ENCODE results near the gene ARRDC2. TPM values are rescaled to one million over a fixed set of nuclear protein-coding genes. Genes with fewer than 3 reads are reported as not detected.

ARRDC2 gene
- polyA plus RNA-seq = 10 to 100 TPM; 31.4 to 39.2 (median 38.6) TPM

DNA sequence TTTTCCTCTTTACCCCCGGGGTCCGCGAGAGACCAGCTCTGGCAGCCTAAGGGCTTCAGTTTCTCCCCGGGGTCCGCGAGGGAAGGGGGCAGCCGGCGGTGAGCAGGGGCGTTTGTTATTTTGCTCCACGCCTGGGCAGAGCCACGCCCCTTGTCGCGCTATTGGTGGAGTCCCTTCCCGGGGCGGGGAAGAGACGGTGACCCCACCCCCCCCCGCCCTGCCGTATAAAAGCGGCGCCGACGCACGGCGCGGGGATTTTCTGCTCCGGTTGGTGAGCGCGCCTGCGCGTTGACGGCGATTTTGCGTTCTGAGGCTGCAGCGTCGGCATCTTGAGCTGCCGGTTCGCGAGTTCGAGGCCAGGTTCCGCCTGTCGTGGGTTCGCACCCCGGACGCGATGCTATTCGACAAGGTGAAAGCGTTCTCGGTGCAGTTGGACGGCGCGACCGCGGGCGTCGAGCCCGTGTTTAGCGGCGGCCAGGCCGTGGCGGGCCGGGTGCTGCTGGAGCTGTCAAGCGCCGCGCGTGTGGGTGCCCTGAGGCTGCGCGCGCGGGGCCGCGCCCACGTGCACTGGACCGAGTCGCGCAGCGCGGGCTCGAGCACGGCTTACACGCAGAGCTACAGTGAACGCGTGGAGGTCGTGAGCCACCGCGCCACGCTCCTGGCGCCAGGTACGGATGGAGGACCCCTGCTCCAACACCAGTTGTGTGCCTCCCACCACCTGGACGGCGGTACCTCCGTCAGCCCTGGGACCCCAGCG is at the start of gene ARRDC2:
Gene ARRDC2 (plus strand): TSS at position 254 of the 757 bp plus-strand sequence. CDS start 141 bp downstream, at position 395.
- Mint-ChIP-seq H3K4me1 (peaks cover 22 to 25% of the 10 kb centered on the region in 2 donors), H3K4me3 (peak within 1 kb of the TSS; percentile 89 to 91 (median 90)), H3K27me3 (ENCODE audit: low read depth in 3 of 3) (peaks cover 5 to 20% (median 9%) of the 10 kb centered on the region in 3 donors), H3K36me3 (peaks cover under 1 to 13% (median 4%) of the 10 kb centered on the region in 3 donors), H3K27ac (peak within 1 kb of the TSS; percentile 81 to 99 (median 96)), H3K9me3 (no peaks in the 10 kb centered on the region)
- DNase-seq = peak; percentile 81 to 88 (median 88)

DNA sequence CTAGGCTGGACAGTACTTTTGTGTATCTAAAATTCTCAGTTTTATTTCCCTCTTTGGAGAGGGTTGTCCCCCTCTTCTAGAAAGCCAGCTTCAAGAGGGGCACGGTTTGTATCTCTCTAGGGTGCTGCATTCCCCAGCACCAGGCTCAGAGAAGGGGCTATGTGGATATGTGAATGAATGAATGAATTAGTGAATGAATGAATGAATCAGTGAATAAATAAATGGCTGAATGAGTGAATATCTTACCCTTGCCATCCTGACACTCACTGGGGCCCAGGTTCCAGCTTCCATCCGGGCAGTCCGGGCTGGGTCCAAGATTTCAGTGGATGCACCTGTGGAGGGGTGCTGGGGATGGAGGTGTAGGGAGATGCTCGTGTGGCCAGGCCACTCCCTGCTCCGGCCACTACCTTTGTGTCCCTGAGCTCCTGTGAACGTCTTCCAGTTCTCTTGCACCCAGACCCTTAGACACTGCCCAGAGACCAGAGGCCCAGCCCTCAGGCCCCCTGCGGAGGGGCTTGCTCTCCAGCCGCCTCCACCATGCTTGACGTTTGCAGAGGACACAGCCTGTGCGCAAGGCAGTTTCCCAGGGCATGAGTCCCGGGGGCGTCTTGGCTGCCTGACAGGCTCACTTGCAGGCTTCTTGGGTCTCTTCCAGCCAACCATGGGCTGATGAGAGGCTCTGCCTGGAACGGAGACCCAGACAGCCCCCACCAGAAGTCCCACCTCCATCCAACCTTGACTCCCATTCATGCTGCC is 43.9 kb upstream of the ARRDC2 start:
- no peaks in the 10 kb centered on the region for H3K36me3 Mint-ChIP-seq
- H3K27me3 Mint-ChIP-seq (ENCODE audit: low read depth in 3 of 3) = peaks cover 6 to 11% (median 6%) of the 10 kb centered on the region in 3 donors
- H3K4me3 Mint-ChIP-seq = no peak overlapping the region
- DNase-seq = no peak
- no peak overlapping the region for H3K27ac Mint-ChIP-seq
- no peaks in the 10 kb centered on the region for H3K9me3 Mint-ChIP-seq
- peaks cover 0 to 4% of the 10 kb centered on the region in 2 donors for H3K4me1 Mint-ChIP-seq

DNA sequence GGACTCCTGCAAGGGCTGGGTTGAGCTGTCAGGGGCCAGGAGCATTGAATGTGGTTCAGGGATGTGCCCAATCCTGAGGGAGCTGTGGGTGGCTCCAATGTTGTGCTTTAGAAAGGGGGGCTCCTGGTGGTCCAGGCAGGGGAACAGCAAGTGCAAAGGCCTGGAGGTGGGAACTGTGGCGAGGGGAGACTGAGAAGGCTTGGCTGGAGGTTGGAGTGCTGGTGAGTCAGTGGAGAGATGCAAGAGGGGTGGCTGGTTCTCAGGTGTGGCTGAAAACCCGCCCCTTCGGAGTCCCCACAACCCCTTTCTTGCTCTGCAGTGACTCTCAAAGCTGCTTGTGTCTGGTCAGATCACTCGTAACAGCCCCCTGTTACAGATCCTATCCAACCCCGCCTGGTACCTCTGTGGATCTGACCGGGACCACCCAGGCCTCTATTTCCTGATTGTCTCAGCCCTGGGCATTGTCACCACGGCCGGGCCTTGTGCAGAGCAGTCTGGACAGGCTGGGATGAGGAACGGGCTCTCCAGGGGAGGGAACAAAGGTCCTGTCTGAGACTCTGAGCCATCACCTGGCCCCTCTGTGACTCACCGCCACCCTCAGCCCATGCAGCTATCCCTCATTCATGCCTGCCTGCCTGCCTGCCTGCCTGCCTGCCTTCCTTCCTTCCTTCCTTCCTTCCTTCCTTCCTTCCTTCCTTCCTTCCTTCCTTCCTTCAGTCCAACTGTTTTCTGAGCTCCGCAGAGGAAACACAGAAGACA is 42.4 kb upstream of the ARRDC2 start:
- H3K4me1 Mint-ChIP-seq = peaks cover 0 to 4% of the 10 kb centered on the region in 2 donors
- DNase-seq = no peak
- H3K9me3 Mint-ChIP-seq = no peaks in the 10 kb centered on the region
- H3K4me3 Mint-ChIP-seq = peak overlapping the region in 1 of 5 donors; percentile 52
- H3K27me3 Mint-ChIP-seq (ENCODE audit: low read depth in 3 of 3) = peaks cover 6 to 11% (median 6%) of the 10 kb centered on the region in 3 donors
- no peaks in the 10 kb centered on the region for H3K36me3 Mint-ChIP-seq
- no peak overlapping the region for H3K27ac Mint-ChIP-seq

DNA sequence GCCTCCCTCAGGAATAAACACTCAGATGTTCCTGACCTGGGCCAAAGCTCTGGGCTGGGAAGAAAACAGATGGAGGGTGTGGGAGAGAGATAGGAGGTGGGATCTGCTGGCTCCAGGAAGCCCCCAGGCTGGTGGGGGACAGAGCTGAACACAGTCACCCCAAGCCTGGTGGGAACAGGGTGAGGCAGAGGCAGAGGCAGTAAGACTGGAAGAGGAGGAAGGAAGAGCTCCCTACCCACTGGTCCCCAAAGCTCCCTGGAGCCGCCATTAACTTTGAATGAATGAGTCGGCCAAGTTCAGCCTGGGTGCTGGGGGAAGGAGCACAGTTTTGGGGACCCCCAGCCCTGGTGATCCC is 41.9 kb upstream of the ARRDC2 start:
- H3K27ac Mint-ChIP-seq = no peak overlapping the region
- H3K27me3 Mint-ChIP-seq (ENCODE audit: low read depth in 3 of 3) = peaks cover 6 to 13% (median 6%) of the 10 kb centered on the region in 3 donors
- H3K9me3 Mint-ChIP-seq = no peaks in the 10 kb centered on the region
- peak overlapping the region in 1 of 5 donors; percentile 52 for H3K4me3 Mint-ChIP-seq
- peaks cover 0 to 4% of the 10 kb centered on the region in 2 donors for H3K4me1 Mint-ChIP-seq
- DNase-seq = no peak
- no peaks in the 10 kb centered on the region for H3K36me3 Mint-ChIP-seq

DNA sequence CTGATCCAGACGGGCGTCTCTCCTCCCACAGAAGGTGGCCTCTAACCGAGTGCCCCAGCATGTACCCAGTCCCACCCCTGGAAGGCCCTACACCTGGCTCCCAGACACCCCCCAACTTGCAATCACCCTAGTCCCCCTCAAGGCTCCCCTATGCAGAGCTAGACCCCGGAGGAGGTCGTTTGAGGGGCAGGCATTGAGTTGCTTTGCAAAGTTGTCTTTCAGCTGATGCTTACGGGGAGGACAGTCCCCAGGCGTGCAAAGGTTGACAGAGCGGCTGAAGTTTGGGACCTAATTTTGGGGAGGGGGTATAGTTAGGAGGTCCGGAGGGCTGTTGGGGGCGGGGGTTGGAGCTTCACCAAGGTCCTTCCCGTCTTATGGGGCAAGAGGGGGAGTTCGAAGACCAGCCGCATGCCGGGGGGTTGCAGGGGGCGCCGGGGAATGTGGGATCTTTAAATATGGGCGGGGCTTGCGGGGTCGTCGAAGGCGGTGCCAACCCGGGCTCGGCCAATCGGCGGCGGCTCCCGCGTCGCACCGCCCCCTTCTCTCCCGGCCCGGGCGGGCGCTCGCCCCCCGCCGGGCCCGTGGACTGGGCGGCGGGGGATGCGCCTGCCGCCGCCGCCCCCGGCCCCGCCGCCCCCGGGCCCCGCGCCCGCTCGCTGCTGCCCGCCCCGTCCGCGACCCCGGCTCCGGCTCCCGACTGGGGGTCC is 41.3 kb upstream of the ARRDC2 start, which contains the start of gene KCNN1:
Gene KCNN1 (plus strand): TSS at position 558 of the 707 bp plus-strand sequence. CDS start 6,782 bp downstream, outside the sequence.
- H3K27ac Mint-ChIP-seq = no peak within 1 kb of the TSS
- no peaks in the 10 kb centered on the region for H3K9me3 Mint-ChIP-seq
- no peaks in the 10 kb centered on the region for H3K36me3 Mint-ChIP-seq
- H3K4me3 Mint-ChIP-seq = peak within 1 kb of the TSS in 3 of 5 donors; percentile 59 to 72 (median 65)
- H3K27me3 Mint-ChIP-seq (ENCODE audit: low read depth in 3 of 3) = peaks cover 6 to 13% (median 6%) of the 10 kb centered on the region in 3 donors
- H3K4me1 Mint-ChIP-seq = peaks cover 0 to 4% of the 10 kb centered on the region in 2 donors
- no peak for DNase-seq

DNA sequence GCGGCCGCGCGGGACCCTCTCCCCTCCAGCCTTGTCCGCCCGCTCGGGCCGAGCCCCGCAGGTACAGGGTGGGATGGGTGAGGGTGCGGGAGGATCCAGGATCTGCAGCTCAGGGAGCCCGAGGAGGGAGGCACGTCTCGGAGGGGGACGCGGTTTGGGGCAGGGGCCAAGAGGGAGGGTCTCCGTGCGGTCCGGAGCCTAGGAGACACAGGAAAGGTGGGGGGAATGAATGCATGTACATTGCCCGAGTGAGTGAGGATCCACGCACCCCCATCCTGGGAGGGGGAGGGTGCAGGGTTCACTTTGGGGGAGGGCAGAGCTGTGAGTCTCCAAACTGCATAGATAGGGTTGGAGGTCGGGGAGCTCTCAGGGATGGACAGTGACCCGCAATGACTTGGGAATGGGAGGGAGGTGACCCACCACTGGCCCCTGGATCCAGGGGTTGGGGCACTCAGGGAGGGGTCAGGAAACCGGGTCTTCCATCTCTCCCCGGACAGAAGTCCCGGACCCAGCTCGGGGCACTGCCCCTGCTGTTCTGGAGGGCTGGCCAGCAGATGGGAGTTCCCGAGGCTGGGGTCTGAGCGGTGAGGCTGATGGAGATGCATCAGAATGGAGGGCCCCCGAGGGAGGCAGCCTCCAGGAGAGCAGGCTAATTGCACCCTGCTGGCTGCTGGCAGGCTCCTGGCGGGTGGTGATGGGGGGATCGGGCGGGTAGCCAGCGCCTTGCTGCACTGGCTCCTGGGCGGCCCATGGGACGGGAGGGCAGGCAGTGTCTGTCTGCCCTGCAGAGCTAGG is 40.5 kb upstream of the ARRDC2 start:
- Mint-ChIP-seq H3K27me3 (ENCODE audit: low read depth in 3 of 3) (peaks cover 6 to 13% (median 6%) of the 10 kb centered on the region in 3 donors), H3K4me3 (peak overlapping the region in 3 of 5 donors; percentile 29 to 72 (median 59)), H3K9me3 (no peaks in the 10 kb centered on the region), H3K36me3 (no peaks in the 10 kb centered on the region), H3K4me1 (peaks cover 0 to 4% of the 10 kb centered on the region in 2 donors), H3K27ac (no peak overlapping the region)
- no peak for DNase-seq

DNA sequence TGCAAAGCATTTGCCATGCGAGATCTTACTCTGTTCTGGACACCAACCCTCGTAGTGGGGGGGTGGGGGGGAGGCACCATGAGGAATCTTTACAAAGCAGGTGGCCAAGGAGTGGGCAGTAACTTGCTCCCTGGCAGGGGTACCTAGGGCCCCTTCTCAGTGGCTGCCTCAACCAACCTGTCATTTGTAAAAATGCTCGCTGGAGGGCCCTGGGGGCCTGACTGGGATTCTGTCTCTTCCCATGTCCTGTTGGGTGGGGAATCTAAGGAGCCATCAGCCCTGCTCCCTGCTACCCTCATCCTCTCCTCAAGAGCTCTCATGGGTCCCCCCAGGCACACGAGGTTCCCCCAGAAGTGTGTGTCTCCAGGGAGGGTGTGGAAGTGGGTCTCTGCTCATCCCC is 39.6 kb upstream of the ARRDC2 start:
- Mint-ChIP-seq H3K27ac (no peak overlapping the region), H3K9me3 (no peaks in the 10 kb centered on the region), H3K27me3 (ENCODE audit: low read depth in 3 of 3) (peaks cover 6 to 14% (median 9%) of the 10 kb centered on the region in 3 donors), H3K4me1 (peaks cover 0 to 4% of the 10 kb centered on the region in 2 donors), H3K36me3 (no peaks in the 10 kb centered on the region), H3K4me3 (no peak overlapping the region)
- no peak for DNase-seq

DNA sequence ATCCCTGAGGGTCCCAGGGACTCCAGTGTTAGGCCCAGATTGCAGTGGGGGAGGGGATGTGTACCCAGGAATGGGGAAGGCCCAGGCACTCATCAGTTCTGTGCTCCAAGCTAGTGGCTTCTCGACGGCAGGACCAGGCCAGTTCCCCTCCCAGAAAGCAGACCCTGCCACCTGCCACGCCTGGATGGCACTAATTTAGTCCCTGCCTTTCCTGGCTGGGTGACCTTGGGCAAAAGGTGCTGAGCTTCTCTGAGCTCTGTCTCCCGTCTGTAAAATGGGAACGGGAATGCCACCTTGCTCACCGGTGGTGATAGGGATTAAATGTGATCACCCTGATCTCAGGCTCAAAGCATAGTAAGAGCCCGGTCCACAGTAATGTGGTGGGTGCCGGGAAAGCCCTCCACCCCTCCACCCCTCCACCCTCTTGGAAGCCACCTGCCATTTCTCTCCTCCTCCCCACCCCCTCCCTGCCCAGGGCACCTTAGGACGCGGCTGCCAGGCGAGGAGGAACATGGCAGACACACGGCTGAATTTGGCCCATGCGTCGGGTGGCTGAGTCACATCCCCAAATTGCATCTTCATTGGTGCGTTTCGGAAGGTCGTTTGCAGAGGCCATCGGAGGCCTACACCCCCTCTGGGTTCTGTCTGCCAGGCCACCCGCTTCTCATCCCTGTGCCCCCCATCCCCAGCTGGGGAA is 38.7 kb upstream of the ARRDC2 start:
- H3K4me3 Mint-ChIP-seq = no peak overlapping the region
- peaks cover 6 to 13% (median 9%) of the 10 kb centered on the region in 3 donors for H3K27me3 Mint-ChIP-seq (ENCODE audit: low read depth in 3 of 3)
- no peak for DNase-seq
- no peak overlapping the region for H3K27ac Mint-ChIP-seq
- no peaks in the 10 kb centered on the region for H3K9me3 Mint-ChIP-seq
- no peaks in the 10 kb centered on the region for H3K36me3 Mint-ChIP-seq
- peaks cover 0 to 4% of the 10 kb centered on the region in 2 donors for H3K4me1 Mint-ChIP-seq

DNA sequence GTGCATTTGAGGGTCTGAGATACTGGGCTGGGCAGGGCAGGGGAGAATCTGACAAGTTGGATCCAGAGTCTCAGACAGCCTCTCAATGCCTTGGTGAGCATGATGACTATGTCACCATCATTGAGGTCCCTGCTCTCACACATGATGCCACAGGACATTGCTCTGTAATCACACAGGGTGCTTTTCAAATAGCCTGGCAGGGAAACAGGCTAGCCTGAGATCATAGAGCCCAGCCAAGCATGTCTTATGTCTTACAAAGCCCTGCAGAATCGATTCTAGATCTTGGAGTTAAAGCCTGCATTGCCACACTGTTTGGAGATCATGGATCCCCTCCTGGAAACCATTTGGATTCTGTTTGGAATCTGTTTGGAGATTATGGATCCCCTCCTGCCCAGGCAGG is 35.7 kb upstream of the ARRDC2 start:
- Mint-ChIP-seq H3K27ac (no peak overlapping the region), H3K4me3 (no peak overlapping the region), H3K4me1 (peaks cover 0 to 2% of the 10 kb centered on the region in 2 donors), H3K27me3 (ENCODE audit: low read depth in 3 of 3) (peaks cover 1 to 5% (median 5%) of the 10 kb centered on the region in 3 donors), H3K36me3 (no peaks in the 10 kb centered on the region), H3K9me3 (no peaks in the 10 kb centered on the region)
- no peak for DNase-seq

DNA sequence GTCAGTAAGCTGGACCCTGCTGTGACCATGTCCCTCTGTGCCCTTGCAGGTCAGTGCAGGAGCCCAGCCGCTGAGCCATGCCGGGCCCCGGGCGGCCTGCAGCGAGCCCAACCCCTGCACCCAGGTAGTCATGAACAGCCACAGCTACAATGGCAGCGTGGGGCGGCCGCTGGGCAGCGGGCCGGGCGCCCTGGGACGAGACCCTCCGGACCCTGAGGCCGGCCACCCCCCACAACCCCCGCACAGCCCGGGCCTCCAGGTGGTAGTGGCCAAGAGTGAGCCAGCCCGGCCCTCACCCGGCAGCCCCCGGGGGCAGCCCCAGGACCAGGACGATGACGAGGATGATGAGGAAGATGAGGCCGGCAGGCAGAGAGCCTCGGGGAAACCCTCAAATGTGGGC is 34.2 kb upstream of the ARRDC2 start:
- Mint-ChIP-seq H3K27me3 (ENCODE audit: low read depth in 3 of 3) (peaks cover 1 to 3% (median 3%) of the 10 kb centered on the region in 3 donors), H3K36me3 (no peaks in the 10 kb centered on the region), H3K27ac (no peak overlapping the region), H3K4me3 (no peak overlapping the region), H3K9me3 (peaks cover 0 to 1% (median 0%) of the 10 kb centered on the region in 6 donors), H3K4me1 (no peaks in the 10 kb centered on the region)
- DNase-seq = no peak

DNA sequence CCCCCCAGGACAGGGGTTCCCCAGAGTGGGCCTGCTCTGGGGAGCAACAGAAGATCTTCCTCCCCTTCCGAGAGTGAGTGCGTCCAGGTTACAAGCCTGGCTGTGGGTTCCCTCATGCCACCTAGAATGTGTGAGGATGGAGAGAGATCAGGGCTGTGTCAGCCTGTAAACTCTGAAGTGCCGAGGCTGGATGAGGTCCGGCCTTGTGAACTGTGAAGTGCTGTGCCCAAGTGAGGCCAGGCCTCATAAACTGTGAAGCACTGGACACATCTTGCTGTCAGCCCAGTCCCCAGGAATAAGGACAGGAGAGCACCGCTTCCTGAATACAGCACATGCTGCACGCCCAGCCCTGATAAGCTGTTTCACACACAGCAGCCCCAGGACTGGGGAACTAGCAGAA is 33.4 kb upstream of the ARRDC2 start:
- Mint-ChIP-seq H3K36me3 (no peaks in the 10 kb centered on the region), H3K27ac (no peak overlapping the region), H3K4me3 (no peak overlapping the region), H3K4me1 (no peaks in the 10 kb centered on the region), H3K27me3 (ENCODE audit: low read depth in 3 of 3) (peaks cover 1 to 4% (median 3%) of the 10 kb centered on the region in 3 donors), H3K9me3 (peaks cover 0 to 1% (median 0%) of the 10 kb centered on the region in 6 donors)
- no peak for DNase-seq

DNA sequence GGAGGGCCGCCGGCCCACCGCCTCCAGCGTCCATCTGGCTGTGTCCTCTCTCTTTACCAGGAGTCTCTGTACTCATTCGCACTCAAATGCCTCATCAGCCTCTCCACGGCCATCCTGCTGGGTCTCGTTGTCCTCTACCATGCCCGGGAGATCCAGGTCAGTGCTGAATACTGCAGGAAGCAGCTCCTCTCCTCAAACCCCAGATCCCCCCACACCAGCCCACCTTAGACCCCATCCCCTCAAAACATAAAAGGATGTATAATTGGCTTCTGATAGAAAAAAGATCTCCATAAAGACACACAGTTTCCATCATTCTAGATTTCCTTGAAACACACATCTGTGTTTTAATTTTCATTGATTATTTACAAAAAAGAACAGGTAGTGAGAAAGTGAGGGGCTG is 32.9 kb upstream of the ARRDC2 start:
- DNase-seq = no peak
- Mint-ChIP-seq H3K27ac (no peak overlapping the region), H3K4me1 (no peaks in the 10 kb centered on the region), H3K9me3 (peaks cover 0 to 1% (median 0%) of the 10 kb centered on the region in 6 donors), H3K27me3 (ENCODE audit: low read depth in 3 of 3) (peaks cover 1 to 4% (median 3%) of the 10 kb centered on the region in 3 donors), H3K36me3 (no peaks in the 10 kb centered on the region), H3K4me3 (no peak overlapping the region)
